ENCODE measurements around the gene SEMA6D.

Gene SEMA6D, protein sequence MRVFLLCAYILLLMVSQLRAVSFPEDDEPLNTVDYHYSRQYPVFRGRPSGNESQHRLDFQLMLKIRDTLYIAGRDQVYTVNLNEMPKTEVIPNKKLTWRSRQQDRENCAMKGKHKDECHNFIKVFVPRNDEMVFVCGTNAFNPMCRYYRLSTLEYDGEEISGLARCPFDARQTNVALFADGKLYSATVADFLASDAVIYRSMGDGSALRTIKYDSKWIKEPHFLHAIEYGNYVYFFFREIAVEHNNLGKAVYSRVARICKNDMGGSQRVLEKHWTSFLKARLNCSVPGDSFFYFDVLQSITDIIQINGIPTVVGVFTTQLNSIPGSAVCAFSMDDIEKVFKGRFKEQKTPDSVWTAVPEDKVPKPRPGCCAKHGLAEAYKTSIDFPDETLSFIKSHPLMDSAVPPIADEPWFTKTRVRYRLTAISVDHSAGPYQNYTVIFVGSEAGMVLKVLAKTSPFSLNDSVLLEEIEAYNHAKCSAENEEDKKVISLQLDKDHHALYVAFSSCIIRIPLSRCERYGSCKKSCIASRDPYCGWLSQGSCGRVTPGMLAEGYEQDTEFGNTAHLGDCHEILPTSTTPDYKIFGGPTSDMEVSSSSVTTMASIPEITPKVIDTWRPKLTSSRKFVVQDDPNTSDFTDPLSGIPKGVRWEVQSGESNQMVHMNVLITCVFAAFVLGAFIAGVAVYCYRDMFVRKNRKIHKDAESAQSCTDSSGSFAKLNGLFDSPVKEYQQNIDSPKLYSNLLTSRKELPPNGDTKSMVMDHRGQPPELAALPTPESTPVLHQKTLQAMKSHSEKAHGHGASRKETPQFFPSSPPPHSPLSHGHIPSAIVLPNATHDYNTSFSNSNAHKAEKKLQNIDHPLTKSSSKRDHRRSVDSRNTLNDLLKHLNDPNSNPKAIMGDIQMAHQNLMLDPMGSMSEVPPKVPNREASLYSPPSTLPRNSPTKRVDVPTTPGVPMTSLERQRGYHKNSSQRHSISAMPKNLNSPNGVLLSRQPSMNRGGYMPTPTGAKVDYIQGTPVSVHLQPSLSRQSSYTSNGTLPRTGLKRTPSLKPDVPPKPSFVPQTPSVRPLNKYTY

GRCh38 chr15:47717036-47717612 is at the start of gene SEMA6D:
TSS of gene SEMA6D (plus strand) at chr15:47717505. CDS start at chr15:47759799, 42,294 bp downstream.
- peak; percentile 74 for DNase-seq (ENCODE audit: low read depth)

DNA sequence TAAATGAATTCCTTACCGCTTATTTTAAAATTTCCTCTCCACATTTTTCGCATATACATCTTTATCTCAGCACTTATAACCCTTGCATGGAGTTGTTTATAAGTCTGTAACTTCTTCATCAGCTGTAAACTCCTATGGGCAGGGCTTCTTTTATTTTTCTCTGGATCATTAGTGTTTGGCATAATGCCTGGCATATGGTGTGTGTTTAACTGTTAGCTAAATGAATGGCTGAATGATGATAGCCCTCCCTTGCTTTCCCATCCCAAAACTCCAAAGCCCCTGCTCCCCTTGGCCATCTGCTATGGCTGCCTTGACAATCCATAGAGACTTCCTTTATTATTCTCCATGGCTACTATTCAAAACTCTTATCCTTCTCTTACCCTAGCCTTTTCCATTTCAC is 48.1 kb upstream of the SEMA6D start:
- no peak for DNase-seq (ENCODE audit: low read depth)

GRCh38 chr15:47670365-47670764 is 46.9 kb upstream of the SEMA6D start:
- DNase-seq (ENCODE audit: low read depth): no peak

DNA sequence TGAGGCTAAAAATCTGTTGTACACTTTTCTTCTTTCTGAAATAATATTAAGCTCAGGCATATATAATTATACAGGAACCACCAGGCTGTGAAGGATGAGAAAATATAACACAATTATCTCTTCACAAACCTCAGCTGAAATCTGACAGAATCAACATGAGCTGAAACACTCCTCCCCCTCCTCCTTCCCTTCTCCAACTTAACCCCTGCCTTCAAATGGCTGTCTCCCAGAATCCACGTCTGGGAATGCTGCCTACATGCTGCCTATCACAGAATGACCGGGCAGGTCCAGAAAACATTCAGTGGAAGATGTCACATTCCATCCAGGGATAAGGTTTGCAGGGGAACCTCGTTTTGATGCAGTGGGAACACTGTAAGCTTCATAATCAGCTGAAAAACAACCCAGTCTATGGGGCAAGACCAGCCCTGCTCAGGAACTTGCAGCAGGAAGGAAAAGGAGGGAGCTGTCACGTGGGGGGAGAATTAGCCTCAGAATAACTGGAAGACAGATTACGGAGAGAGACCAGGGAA is 44.0 kb upstream of the SEMA6D start:
- DNase-seq (ENCODE audit: low read depth): no peak

DNA sequence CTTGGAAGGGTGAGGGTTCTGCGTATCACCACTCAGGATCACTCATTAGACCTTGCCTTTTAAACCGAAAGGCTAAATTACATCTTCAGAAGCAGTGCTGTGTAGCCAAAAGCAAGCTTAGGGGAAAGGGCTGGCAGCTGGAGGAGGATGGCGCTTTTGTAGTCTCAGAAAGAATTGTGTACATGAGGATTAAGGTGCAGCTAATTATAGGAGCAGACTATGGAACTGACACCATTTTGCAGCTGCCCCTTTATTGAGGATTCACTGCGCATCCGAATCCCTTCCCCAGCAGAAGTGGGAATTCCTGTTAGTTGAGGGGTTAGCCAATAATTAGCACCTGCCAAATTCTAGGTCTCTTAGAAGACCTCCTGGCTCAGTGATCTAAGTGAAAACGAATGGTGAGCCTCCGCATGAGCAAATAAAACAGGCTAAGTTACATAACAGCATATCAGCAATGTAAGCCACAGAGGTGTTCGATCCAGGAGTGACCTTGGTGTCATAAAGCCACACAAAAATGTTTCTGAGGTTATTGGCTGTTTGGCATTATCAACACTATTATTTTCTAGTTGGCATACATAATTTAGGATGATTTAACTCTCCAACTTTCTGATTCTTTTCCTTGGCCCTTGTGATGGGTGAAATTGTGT is 42.6 kb upstream of the SEMA6D start:
- DNase-seq (ENCODE audit: low read depth): no peak

DNA sequence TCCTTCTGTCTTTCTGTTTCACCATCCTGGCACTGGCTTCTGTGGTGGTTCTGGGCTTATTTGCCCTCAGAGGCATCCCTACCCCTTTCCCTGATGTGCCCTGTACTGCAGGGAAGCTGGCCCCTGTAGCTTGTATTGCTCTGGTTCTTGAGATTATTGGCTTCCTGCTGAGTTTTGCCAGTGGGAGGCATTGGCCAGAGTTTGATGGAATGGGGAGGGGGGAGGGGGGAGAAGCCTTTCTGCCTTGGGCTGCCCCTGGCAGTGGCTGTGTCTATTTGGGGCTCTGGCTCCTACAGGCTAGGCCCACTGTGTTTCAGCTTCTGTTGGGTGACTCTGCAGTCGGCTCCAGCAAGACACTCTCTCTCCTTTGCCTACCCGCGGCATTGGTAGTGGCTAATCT is 41.6 kb upstream of the SEMA6D start:
- DNase-seq (ENCODE audit: low read depth): no peak

DNA sequence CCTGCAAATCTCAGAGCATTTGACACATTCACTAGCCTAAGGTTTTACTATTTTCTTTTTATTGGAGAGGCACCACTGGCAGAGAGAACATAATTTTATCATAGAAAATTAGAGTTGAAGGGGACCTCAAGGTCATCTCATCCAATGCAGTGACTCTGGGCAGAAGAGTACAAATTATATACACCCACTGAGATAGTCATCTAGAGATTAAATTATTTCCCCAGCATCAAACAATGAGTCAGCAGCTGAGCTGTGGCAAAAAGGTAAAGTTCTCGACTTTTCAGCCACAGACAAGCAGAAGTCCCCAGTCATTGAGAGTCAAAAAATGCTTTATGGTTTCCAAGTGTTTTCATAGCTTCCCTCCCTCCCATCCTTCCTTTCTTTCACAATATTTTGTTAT is 39.3 kb upstream of the SEMA6D start:
- no peak for DNase-seq (ENCODE audit: low read depth)

DNA sequence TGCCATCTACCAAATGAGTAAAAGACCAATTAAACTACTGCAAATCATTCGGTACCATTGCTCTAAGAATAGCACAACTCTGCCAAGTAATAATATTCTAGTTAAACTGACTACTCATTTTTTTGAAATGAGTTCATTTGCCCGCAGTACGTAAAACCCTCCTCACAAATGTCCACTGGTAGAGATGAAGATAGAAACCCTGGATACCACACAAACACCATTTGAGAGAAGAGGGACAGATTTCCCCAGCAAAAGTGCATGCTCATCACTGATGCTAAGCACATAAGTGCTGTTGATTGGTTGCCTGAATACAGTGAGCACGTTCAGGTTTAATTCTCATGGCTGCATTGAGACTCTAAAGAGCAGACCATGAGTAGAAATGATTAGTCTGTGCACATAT is 34.6 kb upstream of the SEMA6D start:
- DNase-seq (ENCODE audit: low read depth): no peak

DNA sequence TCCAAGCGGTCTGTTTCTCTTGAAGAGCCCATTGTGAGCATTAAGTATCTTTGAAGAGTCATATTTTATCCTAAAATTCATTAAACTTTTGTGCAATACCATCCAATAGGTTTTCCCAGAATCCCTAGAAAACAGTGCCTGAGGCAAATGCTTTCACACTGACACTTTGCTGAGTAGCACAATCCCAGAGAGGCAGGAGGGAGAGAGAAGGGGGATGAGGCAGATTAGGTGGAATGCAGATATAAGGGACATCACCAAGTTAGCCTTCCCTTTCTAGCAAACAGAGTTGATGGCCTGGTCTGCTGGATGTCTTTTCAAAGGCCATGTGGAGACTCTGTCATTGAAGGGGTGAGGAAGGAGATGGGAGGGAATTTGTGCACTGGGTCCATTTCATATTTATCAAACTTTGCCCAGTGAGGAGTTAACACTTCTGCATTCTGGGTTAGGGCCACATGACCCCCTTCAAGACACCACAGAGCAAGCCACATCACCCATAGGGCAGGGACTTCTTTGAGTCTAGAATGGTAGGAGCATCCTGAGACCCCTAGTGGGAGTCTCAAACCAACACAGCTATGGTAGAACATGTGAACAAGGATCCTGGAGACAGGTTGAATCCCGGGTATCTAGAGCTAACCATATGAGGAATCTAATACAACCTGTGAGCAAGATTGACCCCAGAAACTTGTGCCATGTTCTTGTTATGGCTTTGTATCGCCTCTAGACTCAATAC is 32.0 kb upstream of the SEMA6D start:
- DNase-seq (ENCODE audit: low read depth): no peak

DNA sequence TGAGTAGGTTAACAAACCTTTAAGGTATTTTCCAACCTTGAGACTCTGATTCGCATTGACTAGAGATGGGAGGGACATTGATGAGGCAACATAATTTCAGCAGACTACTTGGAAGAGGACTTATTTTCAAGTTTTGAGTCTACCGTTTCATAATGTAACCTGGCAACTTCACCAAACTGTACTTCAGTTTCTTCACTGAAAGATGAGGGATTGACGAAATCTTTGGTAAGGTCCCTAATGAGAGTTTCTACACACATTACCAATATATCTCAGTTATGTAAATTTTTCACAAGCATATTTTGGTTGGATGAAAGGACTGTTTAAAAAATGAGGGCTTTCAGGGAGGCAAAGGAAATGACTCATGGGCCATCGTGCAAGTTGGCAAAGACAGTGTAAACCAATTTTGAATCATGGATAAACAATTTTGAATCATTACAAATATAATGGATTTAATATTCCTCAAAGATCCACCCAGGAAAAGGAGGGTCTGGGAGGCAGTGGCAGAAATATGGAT is 28.7 kb upstream of the SEMA6D start:
- DNase-seq (ENCODE audit: low read depth): peak; percentile 44

GRCh38 chr15:47689660-47690059 is 27.6 kb upstream of the SEMA6D start:
- no peak for DNase-seq (ENCODE audit: low read depth)

DNA sequence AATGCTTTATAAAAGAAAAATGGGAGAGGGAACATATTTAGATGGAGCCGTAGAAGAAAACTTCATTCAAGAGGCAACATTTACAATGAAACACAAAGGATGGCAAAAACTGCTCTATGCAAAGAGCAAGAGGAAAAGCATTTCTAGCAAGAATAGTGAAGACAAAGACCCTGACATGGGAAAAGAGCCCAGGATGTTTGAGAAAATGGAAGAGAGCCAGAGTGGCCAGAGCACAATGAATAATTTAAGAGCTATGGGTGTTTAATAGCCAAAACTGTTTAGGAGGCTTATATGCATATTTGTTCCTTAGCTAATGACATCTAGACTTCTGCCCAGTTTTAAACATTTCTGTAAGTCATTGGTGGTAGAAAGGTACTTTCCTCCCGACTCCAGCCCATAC is 25.4 kb upstream of the SEMA6D start:
- no peak for DNase-seq (ENCODE audit: low read depth)

DNA sequence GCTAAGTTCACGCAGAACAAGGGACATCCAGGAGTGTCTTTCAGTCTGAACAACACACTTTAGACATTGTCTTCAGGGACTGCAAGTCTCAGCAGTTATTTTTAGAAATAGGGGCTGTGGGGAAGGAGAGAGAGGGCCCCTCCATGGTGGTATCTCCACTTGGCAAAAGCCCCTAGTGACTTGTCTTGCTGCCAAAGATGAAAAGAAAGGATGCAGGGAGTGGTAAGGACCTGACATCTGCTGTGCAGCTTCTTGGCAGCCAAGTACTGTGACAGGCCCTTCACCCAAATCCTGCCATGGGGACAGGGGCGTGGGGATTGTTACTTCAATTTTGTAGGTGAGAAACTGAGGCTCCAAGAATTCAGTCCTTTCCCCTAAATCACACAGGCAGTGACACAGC is 21.0 kb upstream of the SEMA6D start:
- no peak for DNase-seq (ENCODE audit: low read depth)

- no peak for DNase-seq (ENCODE audit: low read depth)
These were observed 11.9 kb upstream of the SEMA6D start for GRCh38 chr15:47705281-47705997.

- no peak for DNase-seq (ENCODE audit: low read depth)
These were observed 9.9 kb upstream of the SEMA6D start for GRCh38 chr15:47707391-47707790.

DNA sequence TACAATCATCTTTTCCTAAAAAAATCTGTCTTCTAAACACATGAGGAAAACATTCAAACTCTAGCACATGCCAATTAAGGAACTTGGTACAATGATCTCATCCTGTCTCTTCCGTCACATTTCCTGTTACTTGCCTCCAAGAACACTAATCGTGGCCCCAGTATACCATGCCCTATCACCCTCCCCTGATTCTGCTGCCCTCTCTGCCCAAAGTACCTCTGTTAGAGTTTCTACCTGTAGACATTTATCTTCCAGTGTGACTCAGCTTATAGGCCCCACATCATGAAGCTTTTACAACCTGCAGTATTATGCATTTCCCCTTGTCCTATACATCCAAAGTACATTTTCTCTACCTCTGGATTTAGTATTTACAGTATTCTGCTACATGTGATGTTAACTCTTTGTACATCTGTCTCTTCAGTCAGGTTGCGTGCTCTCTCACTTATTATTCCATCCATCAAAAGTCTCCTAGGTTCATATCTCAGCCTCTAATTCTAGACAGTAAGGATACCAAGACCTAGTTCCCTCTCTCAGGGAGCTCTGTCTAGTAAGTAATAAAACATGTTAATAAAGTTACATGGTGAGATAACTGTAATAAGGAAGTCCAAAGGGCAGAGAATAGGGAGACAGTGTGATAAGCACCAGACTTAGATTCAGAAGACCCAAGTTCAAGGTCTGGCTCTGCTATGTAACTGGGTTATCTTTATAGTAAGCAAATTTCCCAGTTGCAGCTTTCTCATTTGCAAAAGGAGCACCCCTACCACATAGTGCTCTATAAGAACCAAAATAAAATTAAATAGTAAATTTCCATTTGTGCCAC is 8.9 kb upstream of the SEMA6D start:
- no peak for DNase-seq (ENCODE audit: low read depth)

DNA sequence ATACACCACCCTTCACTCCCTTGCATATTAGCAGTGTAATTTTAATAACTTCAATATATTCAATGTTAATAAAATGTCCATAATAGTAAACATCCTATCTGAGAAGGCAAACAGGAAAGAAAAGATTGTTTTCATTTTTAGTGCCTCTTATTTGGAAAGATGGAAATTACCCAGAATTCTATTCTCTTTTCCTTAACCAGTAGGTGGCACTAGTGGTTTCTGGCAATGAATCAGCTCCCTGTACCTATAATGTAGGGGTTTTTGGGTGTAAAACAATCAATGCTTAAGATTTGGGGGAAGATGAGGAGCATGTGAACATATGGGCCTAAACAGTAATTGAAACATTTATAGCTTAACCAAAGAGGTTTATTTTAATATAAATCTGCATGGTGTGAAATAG is 5.7 kb upstream of the SEMA6D start:
- DNase-seq (ENCODE audit: low read depth): no peak

DNA sequence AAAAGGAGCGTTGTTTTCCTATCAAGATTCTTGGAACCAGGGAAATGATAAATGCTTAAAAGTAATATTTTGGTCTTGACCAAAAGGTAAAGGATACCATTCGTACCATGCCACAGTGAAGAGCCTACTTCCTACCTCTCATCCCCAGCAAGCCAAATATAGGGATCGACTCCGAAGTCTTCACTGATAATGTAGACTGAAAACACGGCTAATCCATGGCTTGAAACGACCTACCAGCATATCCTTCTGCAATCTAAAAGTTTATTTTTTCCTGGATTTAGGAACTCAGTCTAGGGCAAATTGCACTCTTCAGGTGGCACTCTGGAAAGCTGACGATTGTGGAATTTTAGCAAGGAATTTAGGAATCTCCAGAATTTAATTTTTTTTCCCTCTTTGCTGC is 1.9 kb upstream of the SEMA6D start:
- DNase-seq (ENCODE audit: low read depth): no peak

- DNase-seq (ENCODE audit: low read depth): peak; percentile 63
These were observed 1.4 kb upstream of the SEMA6D start for GRCh38 chr15:47715856-47716445.

Measured in fibroblast of the conjunctiva (primary cell).